ENCODE results near the gene RNF20. TPM values are rescaled to one million over a fixed set of nuclear protein-coding genes. Genes with fewer than 3 reads are reported as not detected.

RNF20 gene
- polyA plus RNA-seq, 1 of the 3 experiments (the other 2 are of a cell fraction): 16.0 TPM

DNA sequence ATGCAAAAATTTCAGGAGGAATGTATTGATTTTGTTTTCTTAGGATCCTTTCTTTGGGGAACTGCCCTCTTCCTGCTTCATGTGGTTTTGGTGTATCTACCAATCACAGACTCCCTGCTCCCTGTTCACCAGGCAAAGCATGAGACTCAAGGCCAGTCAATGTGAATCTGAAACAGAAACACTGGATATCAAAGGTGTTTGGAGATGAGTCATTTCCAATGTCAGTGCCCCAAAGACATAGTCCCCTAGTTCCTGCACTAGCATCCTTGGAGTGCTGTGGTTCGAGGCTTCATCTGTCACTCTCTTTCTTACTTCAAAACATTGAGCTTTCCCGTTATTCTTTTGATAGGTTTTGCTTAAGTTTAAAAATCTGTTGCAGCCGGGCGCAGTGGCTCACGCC lies 53.0 kb downstream of the RNF20 start:
- no peak overlapping the region for H2AFZ ChIP-seq (ENCODE audit: low read depth)
- H3K4me2 ChIP-seq: no peak overlapping the region
- CTCF ChIA-PET: interaction anchor here (1.3 to 1.7 kb wide), 2 partner anchors 15 to 128 kb away, joined by 4 to 5 read pairs; no protein-coding TSS in a partner anchor
- peaks cover 0 to 5% of the 10 kb centered on the region in 2 experiments; a peak in 2 of 4 replicates for H3K4me1 ChIP-seq (ENCODE audit: control insufficient read depth in 1 of 2, insufficient read depth in 2 of 2, low read depth in 1 of 2, low read length in 1 of 2)
- TF ChIP-seq RXRA (IDR thresholded peaks at IDR 0.05; ENCODE audit: borderline replicate concordance, low read depth) (no peak), NFIC (IDR thresholded peaks at IDR 0.05; ENCODE audit: borderline replicate concordance) (no peak), NRF1 (IDR thresholded peaks at IDR 0.05; ENCODE audit: low read depth, low read length) (no peak), TAF1 (IDR thresholded peaks at IDR 0.05; ENCODE audit: borderline replicate concordance, low read depth, low read length) (no peak), FOXJ3 (CRISPR knock-in tag; IDR thresholded peaks at IDR 0.05) (no peak), RFX5 (IDR thresholded peaks at IDR 0.05; ENCODE audit: low read length) (no peak), CHD2 (IDR thresholded peaks at IDR 0.05; ENCODE audit: low read length, partially characterized antibody) (no peak), RCOR1 (IDR thresholded peaks at IDR 0.05; ENCODE audit: low read length) (no peak), FOXM1 (IDR thresholded peaks at IDR 0.05; ENCODE audit: low read depth) (no peak), GATA2 (CRISPR knock-in tag; IDR thresholded peaks at IDR 0.05) (no peak), SMC3 (IDR thresholded peaks at IDR 0.05; ENCODE audit: low read depth, low read length) (no peak), JUND (IDR thresholded peaks at IDR 0.05) (no peak), MXI1 (IDR thresholded peaks at IDR 0.05; ENCODE audit: low read depth, low read length) (no peak), POLR2AphosphoS5 (IDR thresholded peaks at IDR 0.05; ENCODE audit: low read depth, low read length) (no peak)
- TF ChIP-seq, protein P1, sequence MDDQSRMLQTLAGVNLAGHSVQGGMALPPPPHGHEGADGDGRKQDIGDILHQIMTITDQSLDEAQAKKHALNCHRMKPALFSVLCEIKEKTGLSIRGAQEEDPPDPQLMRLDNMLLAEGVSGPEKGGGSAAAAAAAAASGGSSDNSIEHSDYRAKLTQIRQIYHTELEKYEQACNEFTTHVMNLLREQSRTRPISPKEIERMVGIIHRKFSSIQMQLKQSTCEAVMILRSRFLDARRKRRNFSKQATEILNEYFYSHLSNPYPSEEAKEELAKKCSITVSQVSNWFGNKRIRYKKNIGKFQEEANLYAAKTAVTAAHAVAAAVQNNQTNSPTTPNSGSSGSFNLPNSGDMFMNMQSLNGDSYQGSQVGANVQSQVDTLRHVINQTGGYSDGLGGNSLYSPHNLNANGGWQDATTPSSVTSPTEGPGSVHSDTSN (IDR thresholded peaks at IDR 0.05): no peak
- TF ChIP-seq, protein P2, sequence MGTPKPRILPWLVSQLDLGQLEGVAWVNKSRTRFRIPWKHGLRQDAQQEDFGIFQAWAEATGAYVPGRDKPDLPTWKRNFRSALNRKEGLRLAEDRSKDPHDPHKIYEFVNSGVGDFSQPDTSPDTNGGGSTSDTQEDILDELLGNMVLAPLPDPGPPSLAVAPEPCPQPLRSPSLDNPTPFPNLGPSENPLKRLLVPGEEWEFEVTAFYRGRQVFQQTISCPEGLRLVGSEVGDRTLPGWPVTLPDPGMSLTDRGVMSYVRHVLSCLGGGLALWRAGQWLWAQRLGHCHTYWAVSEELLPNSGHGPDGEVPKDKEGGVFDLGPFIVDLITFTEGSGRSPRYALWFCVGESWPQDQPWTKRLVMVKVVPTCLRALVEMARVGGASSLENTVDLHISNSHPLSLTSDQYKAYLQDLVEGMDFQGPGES (IDR thresholded peaks at IDR 0.05; ENCODE audit: low read depth, low read length): no peak
- TF ChIP-seq, protein P3, sequence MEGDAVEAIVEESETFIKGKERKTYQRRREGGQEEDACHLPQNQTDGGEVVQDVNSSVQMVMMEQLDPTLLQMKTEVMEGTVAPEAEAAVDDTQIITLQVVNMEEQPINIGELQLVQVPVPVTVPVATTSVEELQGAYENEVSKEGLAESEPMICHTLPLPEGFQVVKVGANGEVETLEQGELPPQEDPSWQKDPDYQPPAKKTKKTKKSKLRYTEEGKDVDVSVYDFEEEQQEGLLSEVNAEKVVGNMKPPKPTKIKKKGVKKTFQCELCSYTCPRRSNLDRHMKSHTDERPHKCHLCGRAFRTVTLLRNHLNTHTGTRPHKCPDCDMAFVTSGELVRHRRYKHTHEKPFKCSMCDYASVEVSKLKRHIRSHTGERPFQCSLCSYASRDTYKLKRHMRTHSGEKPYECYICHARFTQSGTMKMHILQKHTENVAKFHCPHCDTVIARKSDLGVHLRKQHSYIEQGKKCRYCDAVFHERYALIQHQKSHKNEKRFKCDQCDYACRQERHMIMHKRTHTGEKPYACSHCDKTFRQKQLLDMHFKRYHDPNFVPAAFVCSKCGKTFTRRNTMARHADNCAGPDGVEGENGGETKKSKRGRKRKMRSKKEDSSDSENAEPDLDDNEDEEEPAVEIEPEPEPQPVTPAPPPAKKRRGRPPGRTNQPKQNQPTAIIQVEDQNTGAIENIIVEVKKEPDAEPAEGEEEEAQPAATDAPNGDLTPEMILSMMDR (IDR thresholded peaks at IDR 0.05): no peak
- TF ChIP-seq, protein P4, sequence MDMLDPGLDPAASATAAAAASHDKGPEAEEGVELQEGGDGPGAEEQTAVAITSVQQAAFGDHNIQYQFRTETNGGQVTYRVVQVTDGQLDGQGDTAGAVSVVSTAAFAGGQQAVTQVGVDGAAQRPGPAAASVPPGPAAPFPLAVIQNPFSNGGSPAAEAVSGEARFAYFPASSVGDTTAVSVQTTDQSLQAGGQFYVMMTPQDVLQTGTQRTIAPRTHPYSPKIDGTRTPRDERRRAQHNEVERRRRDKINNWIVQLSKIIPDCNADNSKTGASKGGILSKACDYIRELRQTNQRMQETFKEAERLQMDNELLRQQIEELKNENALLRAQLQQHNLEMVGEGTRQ (IDR thresholded peaks at IDR 0.05; ENCODE audit: borderline replicate concordance, low read depth, low read length): no peak
- TF ChIP-seq, protein P5, sequence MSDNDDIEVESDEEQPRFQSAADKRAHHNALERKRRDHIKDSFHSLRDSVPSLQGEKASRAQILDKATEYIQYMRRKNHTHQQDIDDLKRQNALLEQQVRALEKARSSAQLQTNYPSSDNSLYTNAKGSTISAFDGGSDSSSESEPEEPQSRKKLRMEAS (IDR thresholded peaks at IDR 0.05; ENCODE audit: low read depth): no peak
- TF ChIP-seq, protein P6, sequence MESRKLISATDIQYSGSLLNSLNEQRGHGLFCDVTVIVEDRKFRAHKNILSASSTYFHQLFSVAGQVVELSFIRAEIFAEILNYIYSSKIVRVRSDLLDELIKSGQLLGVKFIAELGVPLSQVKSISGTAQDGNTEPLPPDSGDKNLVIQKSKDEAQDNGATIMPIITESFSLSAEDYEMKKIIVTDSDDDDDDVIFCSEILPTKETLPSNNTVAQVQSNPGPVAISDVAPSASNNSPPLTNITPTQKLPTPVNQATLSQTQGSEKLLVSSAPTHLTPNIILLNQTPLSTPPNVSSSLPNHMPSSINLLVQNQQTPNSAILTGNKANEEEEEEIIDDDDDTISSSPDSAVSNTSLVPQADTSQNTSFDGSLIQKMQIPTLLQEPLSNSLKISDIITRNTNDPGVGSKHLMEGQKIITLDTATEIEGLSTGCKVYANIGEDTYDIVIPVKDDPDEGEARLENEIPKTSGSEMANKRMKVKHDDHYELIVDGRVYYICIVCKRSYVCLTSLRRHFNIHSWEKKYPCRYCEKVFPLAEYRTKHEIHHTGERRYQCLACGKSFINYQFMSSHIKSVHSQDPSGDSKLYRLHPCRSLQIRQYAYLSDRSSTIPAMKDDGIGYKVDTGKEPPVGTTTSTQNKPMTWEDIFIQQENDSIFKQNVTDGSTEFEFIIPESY (IDR thresholded peaks at IDR 0.05; ENCODE audit: borderline replicate concordance, low read depth): no peak
- no peaks in the 10 kb centered on the region for H3K36me3 ChIP-seq (replicated peaks in 1 of 2; ENCODE audit: control insufficient read depth in 1 of 2, insufficient read depth in 2 of 2, low read length in 1 of 2)
- 74% methylated on average over 5 of the region's 5 CpGs for WGBS (ENCODE audit: low lambda C conversion rate)
- H3K27ac ChIP-seq (ENCODE audit: low read depth in 2 of 2, low read length in 1 of 2): no peak overlapping the region
- no peaks in the 10 kb centered on the region for H4K20me1 ChIP-seq (ENCODE audit: insufficient read depth)
- POLR2A ChIA-PET: interaction anchor here (0.7 kb wide), 1 partner anchor 43 kb away, joined by 5 read pairs; no protein-coding TSS in a partner anchor
- H3K9me2 ChIP-seq: no peaks in the 10 kb centered on the region
- no peaks in the 10 kb centered on the region for H3K27me3 ChIP-seq (ENCODE audit: insufficient read depth)
- no peak for DNase-seq
- H3K9me3 ChIP-seq: no peaks in the 10 kb centered on the region
- peaks cover 9% of the 10 kb centered on the region for H3F3A ChIP-seq (replicated peaks; ENCODE audit: insufficient read depth)
- no peak overlapping the region for H3K9ac ChIP-seq
- no peaks in the 10 kb centered on the region for H3K79me2 ChIP-seq (ENCODE audit: insufficient read depth)
- no peak overlapping the region for H3K4me3 ChIP-seq (ENCODE audit: low read depth in 2 of 2, low read length in 1 of 2)

Data from SK-N-SH (cell line).